NCI-H1092 treated with DMSO at 0.1 percent for 48 hours (cell line): ENCODE results near the gene PKDCC.

Experiments used
- DNase-seq: peaks from one replicate; lab custom pipeline; 2025; lab: John Stamatoyannopoulos, UW

The PKDCC gene

DNA sequence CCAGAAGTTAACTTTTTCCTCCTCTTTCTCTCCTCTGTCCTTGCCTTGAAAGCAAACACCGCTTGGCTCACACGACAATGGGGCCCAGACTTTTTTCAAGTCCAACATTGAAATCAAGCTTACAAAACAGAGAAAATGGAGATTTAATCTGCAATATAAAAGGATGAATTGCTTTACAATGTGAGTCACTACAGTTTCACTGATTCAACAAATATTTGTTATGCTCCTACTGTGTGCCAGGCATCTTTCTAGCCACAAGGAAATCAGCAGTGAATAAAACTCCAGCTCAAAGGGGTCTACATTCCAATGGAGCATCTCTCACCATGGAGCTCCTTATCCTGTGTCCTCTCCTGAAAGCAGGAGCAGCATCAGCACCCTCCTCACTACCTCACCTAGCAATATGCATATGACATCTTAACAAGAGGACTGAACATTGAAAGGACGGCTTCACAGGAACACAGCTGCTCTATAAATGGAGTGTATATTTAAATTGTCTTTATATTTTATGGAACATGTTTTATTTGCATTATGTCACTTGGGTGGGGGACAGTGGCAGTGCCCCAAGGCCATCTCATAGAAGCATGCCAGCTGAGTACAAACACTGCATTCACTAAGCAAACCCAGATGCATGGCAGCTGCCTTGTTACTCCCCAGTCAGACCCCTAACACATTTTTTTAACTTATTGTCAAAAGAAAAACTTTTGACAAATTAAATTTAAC, 39.5 kb downstream of the PKDCC start:
- DNase-seq: no peak

DNA sequence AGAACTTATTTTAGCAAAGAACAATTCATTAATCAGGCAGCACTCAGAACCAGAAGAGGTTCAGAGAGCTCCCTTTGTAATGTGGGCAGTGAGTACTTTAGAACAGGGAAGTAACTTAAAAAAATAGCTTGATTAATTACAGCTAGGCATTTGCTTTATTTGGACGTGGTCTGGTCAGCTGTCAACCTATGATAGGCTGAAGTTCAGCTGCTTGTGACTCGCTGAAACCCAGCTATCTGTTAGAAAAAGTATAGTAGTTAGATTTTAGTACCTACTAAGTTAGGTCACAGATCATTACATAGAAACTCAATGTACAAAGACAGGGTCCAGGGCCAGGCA, 40.0 kb downstream of the PKDCC start:
- no peak for DNase-seq

DNA sequence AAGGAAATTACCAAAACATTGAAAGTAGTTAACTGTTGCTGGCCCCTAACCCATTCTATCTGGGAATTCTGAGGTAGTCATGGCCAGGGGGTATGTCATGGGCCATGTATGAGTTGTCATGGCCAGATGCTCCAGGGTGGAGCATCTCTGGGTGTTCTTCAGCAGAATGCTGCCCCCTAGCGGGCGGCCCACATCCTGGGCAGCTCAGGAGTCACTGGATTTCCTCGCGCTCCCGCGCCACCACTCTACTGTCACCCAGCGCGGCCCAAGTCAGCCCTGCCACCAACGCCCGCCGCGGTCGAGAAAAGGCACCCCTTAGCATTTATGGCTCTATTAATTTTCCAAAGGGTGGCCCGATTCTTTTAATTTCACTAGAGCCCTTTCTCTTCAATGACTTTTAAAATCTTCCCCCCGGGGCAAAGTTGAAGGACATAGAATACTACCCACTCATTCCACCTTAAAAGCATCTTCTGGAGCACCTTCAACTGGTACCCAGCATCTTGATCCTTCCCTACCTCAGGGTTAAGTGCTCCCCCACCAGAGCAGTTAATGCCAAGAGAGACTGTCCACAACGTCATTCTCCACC, 41.6 kb downstream of the PKDCC start:
- DNase-seq: no peak

DNA sequence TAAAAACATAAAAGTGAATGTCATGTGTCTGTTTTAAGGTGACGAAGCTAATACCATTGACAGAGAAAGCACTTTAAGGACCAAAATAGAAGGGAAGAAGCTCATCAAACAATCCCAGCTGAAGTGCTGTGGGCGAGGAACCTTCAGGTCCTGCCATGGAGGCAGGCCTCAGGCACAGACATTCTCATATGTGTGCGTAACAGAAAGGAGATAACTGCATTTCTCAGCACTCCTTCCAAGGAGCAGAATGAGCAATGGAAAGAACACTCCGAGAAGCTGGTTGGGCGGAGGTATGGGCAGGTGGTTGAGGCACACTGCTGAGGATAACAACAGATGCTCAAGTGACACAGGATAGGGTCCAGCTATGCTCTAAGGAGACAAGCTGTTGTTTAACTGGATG, 42.4 kb downstream of the PKDCC start:
- DNase-seq: no peak

DNA sequence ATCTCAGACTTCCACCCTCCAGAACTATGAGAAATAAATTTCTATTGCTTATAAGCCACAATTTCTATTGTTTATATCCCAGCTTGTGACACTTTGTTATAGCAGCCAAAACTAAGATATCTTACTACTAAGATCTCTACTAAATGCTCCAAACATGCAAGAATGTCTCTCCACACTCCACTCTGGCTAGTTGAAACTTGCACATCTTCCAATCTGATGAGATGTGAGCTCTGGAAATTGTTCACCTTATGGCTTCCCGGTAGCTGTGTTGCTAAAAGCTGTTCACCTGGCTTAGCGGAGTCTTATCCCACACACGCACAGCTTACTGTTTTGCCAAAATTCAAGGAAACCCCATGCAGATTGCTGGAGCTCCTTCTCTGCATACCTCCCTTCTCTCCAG, 43.9 kb downstream of the PKDCC start:
- DNase-seq: no peak

DNA sequence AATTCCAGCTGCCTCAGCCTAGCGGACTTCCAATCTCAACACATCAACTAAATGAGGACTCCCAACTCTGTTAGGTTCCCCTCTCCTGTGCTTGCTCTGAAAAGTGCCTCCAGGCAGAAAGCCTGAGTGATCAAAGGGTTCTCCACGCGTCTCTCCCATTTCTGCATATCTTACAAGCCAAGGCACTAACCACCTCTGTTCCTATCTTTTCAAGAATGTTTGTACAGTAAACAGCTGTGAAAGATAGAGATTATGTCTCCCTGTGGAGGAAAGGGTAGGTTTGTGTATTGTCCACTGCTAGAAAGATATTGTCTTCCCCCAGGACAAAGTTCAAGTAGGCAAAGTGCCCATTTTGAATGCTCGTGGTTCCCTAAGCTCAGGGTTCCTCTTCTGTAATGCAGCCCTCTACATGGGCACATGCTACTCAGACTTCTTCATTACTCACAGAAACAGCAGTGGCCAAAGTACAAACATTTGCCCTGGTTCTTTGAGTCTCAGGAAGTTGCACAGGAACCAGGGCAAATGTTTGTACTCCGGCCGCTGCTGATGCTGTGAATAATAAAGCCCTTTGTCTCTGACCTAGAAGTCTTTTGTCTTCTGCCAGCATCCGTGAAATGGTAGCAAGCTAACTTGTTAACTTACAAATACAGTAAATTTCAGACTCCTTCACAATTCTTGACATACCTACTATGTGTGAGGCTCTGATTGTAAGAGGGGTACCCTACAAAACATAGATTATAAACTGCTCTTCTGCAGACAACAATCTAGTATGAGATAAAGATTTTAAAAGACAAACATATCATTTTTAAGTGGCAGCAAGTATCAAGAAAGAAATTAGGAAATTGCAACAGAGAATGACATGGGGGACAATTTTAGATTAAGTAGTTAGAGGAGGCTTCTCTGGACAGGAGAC, 44.5 kb downstream of the PKDCC start:
- no peak for DNase-seq

DNA sequence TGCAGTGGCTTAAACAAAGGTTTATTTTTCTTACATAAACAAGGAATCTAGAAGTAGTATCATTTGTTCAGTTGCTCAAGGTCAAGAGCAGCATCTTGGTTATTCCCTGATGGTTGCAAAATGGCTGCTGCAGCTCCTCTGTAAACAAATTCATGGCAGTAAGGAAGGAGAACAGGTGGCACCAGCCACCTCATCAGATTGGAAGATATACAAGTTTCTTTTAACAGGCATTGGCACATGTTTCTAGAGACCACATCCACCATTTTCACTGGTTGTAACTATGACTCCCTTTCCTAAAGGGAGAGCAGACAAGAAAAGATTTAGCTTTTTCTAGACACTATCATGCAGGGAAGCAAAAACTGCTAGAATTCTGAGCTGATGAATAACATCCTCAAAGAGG, 46.3 kb downstream of the PKDCC start:
- DNase-seq: no peak

DNA sequence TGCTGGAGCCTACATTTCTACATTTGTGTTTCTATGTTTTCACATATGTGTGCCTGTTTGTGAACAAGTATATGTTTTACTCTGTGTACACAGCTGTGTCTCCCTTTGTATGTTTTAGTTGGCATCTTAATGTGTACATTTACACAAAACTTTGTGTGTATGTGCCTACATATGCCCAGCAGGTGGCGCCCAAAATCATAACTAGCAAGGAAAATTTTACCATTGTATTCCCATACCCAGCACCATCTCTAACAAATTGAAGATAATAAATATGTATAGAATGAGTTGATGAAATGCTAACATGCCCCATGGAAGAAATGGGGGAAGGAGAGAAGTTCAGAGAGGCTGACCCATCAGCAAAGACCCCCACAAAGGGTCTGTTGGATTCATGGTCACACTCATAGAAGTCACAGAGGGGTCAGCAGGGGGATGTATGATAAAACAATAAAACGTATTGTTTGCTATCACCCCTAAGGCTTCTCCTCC, 48.1 kb downstream of the PKDCC start:
- peak; percentile 38 for DNase-seq

DNA sequence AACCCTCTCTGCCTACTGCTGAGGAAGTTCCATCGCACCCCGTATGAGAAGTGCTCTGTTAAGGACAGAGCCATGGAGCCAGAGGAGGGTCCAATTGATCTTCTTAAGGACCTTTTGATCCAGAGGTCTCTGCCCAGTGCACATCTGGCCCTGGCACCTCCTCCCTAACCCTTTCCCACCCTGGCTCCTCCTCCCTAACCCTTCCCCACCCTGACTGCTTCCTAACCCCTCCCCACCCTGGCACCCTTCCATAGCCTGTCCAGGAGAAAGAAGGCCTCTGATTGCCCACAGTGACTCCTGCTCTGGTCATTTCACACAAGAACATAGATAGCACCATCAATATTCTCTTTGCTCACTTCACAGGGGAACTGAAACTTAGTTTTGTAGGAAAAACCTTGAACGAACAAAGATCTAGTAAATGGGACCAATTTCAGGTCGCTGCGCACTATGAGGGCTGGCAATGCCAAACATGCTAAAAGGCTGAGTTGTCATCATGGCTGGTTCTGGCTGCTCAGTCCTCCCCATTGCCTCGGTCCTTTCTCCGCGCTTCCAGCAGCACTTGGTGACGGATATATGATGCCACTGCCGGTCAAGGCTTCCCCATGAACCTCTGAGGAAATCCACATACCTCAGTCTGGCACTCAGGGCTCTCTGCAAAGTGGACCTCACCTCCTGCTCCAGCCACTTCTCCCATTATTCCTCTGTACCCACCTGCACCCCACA, 49.2 kb downstream of the PKDCC start:
- DNase-seq: no peak

DNA sequence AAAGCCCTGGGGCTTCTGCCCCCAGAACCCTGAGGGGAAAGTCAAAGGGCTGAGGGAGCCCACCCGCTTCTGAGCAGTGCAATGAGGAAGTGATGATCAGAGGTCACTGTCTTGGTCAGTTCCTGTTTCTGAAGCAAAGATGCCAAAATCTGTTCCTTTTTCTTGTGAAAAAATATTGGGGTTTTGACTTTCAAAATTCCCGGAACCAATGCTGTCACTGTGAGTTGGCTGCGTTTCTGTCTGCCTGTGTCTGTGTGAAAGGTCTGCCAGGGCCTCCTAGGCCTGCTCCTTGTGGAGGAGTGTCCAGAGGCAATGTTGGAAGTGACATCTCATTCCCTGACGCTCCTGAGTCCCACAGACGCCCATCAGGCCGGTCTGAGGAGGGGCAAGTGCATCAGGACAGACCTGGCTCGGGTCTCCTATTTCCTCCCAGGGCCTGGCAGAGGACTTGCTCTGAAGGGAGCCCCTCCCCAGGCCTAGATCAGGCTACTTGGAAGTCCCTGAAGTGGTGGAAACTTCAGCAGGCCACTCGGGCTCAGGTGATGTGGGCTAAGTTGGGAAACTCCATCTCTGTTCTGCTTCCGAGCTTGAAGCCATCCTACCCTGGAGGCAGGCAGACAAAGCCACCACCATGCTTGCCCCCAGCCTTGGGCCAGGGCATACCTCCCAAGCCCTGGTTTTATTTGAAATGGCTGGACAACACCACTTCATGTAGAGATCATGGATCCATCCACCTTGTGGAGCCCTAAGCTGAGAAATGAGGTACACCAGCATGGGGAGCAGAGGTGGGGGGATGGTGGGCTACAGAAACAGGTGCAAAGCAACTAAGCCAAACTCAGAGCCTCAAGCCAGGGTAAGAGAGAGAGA, 51.0 kb downstream of the PKDCC start:
- no peak for DNase-seq

DNA sequence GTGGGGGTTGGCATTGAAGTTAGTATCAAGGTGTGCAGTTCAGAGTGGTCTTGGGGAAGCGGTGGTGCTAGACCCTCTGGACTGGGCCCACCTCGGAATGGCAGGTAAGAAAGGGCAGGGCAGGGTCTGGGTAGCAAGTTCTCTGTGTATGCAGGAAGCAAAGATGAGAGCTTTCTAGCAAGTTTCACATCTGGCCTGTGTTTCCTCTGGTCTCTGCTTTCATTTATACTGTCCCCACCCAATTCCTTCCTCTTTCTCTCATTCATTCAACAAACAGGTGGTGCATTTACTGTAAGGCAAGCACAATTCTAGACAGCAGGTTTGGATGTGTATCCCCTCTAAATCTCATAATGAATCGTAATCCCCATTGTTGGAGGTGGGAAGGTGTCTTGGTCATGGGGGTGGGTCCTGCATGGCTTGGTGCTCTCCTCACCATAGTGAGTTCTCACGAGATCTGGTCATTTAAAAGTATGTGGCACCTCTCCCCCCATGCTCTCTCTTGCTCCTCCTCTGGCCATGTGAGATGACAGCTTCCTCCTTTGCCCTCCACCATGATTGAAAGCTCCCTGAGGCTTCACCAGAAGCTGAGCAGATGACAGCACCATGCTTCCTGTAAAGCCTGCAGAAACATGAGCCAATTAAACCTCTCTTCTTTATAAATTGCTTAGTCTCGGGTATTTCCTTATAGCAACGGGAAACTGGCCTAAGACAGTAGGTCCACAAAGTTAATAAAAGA, 51.8 kb downstream of the PKDCC start:
- no peak for DNase-seq

DNA sequence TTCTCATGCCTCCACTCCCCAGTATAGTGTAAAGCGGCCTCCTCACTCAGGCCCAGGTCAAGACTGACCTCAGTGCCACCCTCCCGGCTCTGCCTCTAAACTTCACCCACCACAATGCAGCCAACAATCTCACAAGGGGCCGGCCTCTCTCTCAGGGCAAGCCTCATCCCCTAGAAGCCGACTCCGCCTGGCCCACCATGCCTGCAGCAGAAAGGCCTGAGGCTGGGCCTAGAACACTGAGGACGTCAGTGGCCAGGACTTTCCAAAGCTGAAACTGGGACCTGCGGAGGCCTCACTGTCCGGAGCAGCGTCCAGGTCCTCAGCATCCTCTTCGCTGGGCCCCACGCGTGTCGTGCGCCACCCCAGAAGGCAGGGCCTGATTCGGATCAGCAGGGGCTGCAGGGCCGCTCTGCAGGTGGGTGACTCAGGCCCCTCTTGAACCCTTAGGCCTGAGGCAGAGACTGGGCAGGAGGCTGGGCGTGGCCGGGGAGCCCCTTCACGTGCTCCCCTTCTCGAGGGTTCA, 52.9 kb downstream of the PKDCC start:
- DNase-seq: no peak

DNA sequence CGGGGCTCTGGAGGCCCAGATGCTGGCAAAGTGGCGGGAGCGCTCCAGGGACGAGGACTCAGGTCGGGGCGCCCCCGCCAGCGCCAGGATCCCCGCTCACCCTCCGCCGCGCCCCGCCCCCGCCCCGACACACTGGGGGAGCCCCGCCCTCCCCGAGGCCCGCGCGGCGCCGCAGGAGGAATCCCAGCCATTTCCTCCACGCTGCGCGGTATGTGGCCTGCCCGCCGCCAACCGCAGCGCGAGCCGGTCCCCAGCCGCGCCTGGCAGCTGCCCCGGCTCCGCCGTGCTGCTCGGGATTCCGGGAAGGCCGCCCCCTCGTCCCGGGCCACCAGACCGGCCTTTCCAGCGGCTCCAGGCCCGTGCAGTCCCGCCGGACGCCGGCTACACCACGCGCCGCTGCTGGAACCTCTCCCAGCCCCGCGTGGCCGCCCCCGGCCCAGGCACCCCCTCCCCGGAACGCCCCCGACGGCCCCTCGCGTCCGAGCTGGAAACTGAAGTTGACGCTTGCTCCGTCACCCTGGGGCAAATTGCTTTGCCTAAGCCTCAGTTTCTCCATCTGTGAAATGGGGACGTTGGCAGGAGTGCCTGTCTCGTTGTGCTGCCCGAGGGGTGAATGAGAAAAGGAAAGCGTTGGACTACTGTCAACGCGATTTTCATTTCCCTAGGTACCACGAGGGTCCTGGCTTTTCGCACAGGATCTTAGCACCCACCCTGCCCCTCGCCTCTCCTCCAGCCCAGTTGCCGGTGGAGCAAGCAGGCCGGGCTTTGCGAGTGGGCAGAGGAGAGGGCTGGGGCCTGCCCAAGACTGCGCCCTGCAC, 53.6 kb downstream of the PKDCC start:
- DNase-seq: no peak

DNA sequence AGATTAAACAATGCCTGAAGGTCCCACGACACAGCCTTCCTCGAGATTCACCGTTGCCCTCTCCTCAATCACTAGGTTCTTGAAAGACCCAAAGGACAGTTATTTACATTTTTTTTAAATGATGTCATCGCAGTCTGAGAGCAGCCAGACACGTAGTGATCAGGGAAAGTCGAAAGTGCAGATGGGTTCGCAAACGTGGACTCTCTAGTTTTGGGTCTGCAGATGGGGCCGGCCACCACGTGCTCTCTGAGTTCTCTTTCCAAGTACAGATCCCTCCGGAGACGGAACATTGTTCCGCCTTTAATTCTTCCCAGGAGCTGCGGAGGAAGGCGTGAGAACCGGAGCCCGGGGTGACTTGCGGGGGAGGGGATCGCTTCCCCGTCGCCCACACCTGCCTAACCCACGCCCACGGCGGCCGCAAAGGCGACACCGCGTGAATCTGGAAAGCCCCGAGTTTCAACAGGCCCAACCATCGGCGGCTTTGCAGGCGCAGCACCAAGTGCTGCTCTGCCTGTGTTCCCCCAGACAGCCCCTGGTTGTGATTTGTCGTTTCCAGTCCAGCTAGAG, 54.3 kb downstream of the PKDCC start:
- no peak for DNase-seq

DNA sequence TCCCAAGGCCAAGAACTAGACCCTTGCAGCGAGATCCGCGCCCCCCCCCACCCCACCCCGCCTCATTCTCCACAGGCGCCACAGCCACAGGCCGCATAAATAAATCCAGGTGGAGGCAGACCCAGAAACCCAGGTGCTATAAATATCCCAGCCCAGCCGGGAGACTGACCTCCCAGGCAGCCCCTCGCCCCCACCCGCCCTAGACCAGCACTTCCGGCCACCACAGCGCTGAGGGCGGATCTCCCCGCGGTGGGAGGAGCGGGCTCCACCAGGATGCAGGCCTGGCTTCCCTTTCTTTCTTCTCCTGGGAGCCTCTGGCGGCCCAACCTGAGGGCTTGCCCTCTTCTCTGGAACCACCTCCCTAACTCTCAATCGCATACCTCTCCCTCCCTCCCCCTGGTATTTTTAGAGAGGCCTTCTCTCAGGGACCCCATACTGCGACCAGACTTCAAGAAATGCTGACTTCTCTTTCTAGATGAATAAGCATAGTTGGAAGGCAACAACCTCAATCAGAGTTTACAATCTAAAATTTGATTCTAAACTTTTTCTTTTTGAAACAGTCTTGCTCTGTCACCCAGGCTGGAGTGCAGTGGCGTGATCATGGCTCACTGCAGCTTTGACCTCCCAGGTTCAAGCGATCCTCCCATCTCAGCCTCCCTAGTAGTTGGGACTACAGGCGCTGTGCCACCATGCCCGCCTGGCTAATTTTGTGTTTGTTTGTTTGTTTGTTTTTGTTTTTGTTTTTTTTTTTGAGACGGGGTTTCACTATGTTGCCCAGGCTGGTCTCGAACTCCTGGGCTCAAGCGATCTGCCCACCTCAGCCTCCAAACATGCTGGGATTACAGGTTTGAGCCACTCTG, 55.0 kb downstream of the PKDCC start:
- DNase-seq: no peak

DNA sequence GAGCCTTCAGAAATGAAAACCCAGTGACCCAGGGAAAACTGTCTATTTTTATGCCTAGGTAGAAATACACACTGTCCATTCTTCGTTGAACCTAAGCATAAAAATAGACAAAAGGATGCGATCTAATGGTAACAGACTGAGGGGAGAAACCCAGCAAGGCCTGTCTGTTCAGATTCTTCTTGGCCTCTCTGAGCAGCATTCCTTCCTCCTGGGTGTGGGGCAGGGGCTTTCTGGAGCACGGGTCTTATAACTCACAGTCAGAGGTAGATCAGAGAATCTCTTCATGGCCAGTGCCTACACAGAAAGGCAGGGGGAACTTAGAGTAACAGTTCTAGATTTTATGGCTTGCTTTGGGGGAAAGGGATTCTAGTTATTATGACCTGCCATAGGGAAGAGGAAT, 56.0 kb downstream of the PKDCC start:
- no peak for DNase-seq

DNA sequence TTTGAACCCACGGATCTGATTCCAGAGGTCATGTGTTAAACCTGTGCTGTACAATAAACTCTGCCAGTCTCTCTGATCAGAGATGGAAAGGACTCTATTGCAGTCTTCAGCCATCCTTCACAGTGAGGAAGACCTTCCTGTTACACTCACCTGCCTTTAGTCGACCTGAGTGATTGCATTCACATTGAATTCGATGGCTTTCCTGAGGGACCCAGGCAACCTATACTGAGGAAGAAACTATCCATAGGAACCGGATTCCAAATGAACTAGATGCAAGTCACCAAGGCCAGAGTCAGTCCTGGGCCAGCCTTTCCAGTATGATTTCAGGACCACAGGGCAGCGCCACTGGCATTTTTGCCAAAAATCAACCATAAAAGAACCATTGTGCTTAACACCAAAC, 56.8 kb downstream of the PKDCC start:
- DNase-seq: no peak
